Bronchial epithelial cell (primary cell): ENCODE results near the gene IYD. TPM values are rescaled to one million over a fixed set of nuclear protein-coding genes. Genes with fewer than 3 reads are reported as not detected.

Source experiments
- DNase-seq: peaks from one replicate; pipeline ENCODE4 v3.0.0-alpha.2; 2010; ENCODE audit warnings: low read depth
- FAIRE-seq: peaks from 2 replicates; lab custom pipeline; 2011; peaks lifted over from hg19 to GRCh38; lab: Jason Lieb, UNC
- H3K27me3 ChIP-seq: 2 replicates; pipeline ENCODE4 v1.5.1; 2011; ENCODE audit warnings: low read length; ENCODE audit not compliant: control insufficient read depth, insufficient read depth
- H3K36me3 ChIP-seq: 2 replicates; pipeline ENCODE4 v1.5.1; 2011; ENCODE audit warnings: low read length; ENCODE audit not compliant: control insufficient read depth, insufficient read depth
- H3K4me3 ChIP-seq: 2 replicates; pipeline ENCODE4 v1.5.1; 2011; ENCODE audit warnings: mild to moderate bottlenecking, low read depth, low read length, control low read depth
- CTCF ChIP-seq: IDR thresholded peaks from 2 replicates; pipeline ENCODE4 v1.5.1; 2011; ENCODE audit warnings: mild to moderate bottlenecking, moderate library complexity, low read length, control low read depth, inconsistent platforms; ENCODE audit not compliant: insufficient read depth, severe bottlenecking
- total RNA-seq: library from RNA; depleted of rRNA; stranded (reverse); fragments of >200 nt; gene quantifications from 2 replicates; pipeline ENCODE4 v1.2.1, GENCODE V29; 2014

Gene IYD
- total RNA-seq, 1 donor from 2014 or later, result not detected

GRCh38 chr6:150450918-150451317, 82.1 kb downstream of the IYD start:
- DNase-seq (no peak), FAIRE-seq (no peak)
- no peaks in the 10 kb centered on the region for H3K27me3 ChIP-seq
- TF ChIP-seq CTCF, result no peak
- no peaks in the 10 kb centered on the region for H3K36me3 ChIP-seq
- no peak overlapping the region for H3K4me3 ChIP-seq

- TF ChIP-seq CTCF, result no peak
- H3K36me3 ChIP-seq, result no peaks in the 10 kb centered on the region
- H3K27me3 ChIP-seq, result no peaks in the 10 kb centered on the region
Measured at GRCh38 chr6:150451807-150452427, 83.1 kb downstream of the IYD start.

GRCh38 chr6:150452428-150453243, 83.8 kb downstream of the IYD start:
- DNase-seq, result no peak
- Histone ChIP-seq H3K27me3 (no peaks in the 10 kb centered on the region), H3K4me3 (no peak overlapping the region), H3K36me3 (no peaks in the 10 kb centered on the region)
- no peak for TF ChIP-seq CTCF
- peak; percentile 43 for FAIRE-seq

More at GRCh38 chr6:150451807-150452427, 83.1 kb downstream of the IYD start:
- DNase-seq (no peak), FAIRE-seq (no peak)
- no peak overlapping the region for H3K4me3 ChIP-seq

GRCh38 chr6:150453357-150453756, 84.5 kb downstream of the IYD start:
- no peak for FAIRE-seq
- Histone ChIP-seq H3K36me3 (no peaks in the 10 kb centered on the region), H3K27me3 (no peaks in the 10 kb centered on the region), H3K4me3 (no peak overlapping the region)
- DNase-seq, result no peak
- TF ChIP-seq CTCF, result no peak

Other genes starting within 250 kb of the IYD start
- gene PPP1R14C, start 226.0 kb upstream of the IYD start, total RNA-seq, result 72.1 and 80.0 TPM in 2 replicates
- 10.5 and 26.2 TPM in 2 replicates for gene PLEKHG1, start 230.9 kb downstream of the IYD start, total RNA-seq